CD4-positive, alpha-beta memory T cell (primary cell): ENCODE data around the gene ENTR1. TPM values are rescaled to one million over a fixed set of nuclear protein-coding genes. Genes with fewer than 3 reads are reported as not detected.
A peak's percentile ranks its signal among the peaks of the same experiment; 100 is the strongest.

ENCODE experiments used
- CTCF ChIA-PET: fragments of 350-600 bp; sonication (Branson Sonifier 250); formaldehyde crosslinking; loops from one replicate; lab custom pipeline; 2021; ENCODE audit warnings: inconsistent platforms; ENCODE audit not compliant: partially characterized antibody; lab: Charles Lee
- POLR2A ChIA-PET: fragments of 350-600 bp; sonication (Branson Sonifier 250); formaldehyde crosslinking; loops from one replicate; lab custom pipeline; 2021; ENCODE audit not compliant: partially characterized antibody; lab: Charles Lee
- DNase-seq, 5 donors: peaks; one replicate each; pipeline versions ENCODE4 v3.0.0 to v3.0.0-alpha.2; 2020 to 2022; ENCODE audit warnings: mixed read lengths in 1 of 5
- H3K27ac ChIP-seq: one replicate; pipeline ENCODE4 v1.7.0; 2013; ENCODE audit warnings: low read depth, low read length
- H3K27me3 ChIP-seq: 2 replicates; pipeline ENCODE4 v1.7.0; 2013; ENCODE audit warnings: mild to moderate bottlenecking, low read length, moderate library complexity; ENCODE audit not compliant: insufficient read depth
- H3K36me3 ChIP-seq: 2 replicates; pipeline ENCODE4 v1.7.0; 2013; ENCODE audit warnings: mild to moderate bottlenecking, low read length, moderate library complexity; ENCODE audit not compliant: insufficient read depth
- H3K4me1 ChIP-seq: 2 replicates; pipeline ENCODE4 v1.7.0; 2013; ENCODE audit warnings: mild to moderate bottlenecking, low read length, moderate library complexity; ENCODE audit not compliant: insufficient read depth
- H3K4me3 ChIP-seq, 2 donors: one replicate each; pipeline ENCODE4 v1.7.0; 2013; ENCODE audit warnings: low read length in 2 of 2, mild to moderate bottlenecking in 1 of 2
- H3K9me3 ChIP-seq, 2 donors: one replicate each; pipeline ENCODE4 v1.7.0; 2013; ENCODE audit warnings: low read length in 2 of 2, control low read depth in 1 of 2; ENCODE audit not compliant: control insufficient read depth in 1 of 2
- H3K27ac Mint-ChIP-seq, 7 donors: one replicate each; pipeline ENCODE4 v1.8.0; 2020 to 2021; ENCODE audit warnings: mixed read lengths in 7 of 7, mild to moderate bottlenecking in 6 of 7, inconsistent platforms in 3 of 7, moderate library complexity in 3 of 7
- H3K27me3 Mint-ChIP-seq, 2 donors: one replicate each; pipeline ENCODE4 v1.8.0; 2020 to 2021; ENCODE audit warnings: mixed read lengths in 2 of 2
- H3K36me3 Mint-ChIP-seq, 2 donors: one replicate each; pipeline ENCODE4 v1.8.0; 2020 to 2021; ENCODE audit warnings: mixed read lengths in 2 of 2, inconsistent platforms in 1 of 2, mild to moderate bottlenecking in 1 of 2
- H3K4me1 Mint-ChIP-seq, 4 donors: one replicate each; pipeline ENCODE4 v1.8.0; 2020 to 2021; ENCODE audit warnings: mixed read lengths in 4 of 4, mild to moderate bottlenecking in 1 of 4
- H3K4me3 Mint-ChIP-seq, 8 donors: one replicate each; pipeline ENCODE4 v1.8.0; 2020 to 2021; ENCODE audit warnings: mixed read lengths in 8 of 8, mild to moderate bottlenecking in 7 of 8, moderate library complexity in 6 of 8, inconsistent platforms in 3 of 8
- H3K9me3 Mint-ChIP-seq, 8 donors: one replicate each; pipeline ENCODE4 v1.8.0; 2020 to 2021; ENCODE audit warnings: mixed read lengths in 8 of 8, mild to moderate bottlenecking in 5 of 8, inconsistent platforms in 3 of 8, moderate library complexity in 1 of 8
- intact Hi-C: fragments of 100-400 bp; cut with micrococcal nuclease; formaldehyde crosslinking; loops from one replicate; pipeline ENCODE4 v1.15.1; 2023
- polyA plus RNA-seq, 2 donors: library from polyadenylated mRNA; unstranded; fragments of 300-500 nt; fragmentation: Illumina TruSeq; gene quantifications; one replicate each; pipeline ENCODE4 v1.2.3, GENCODE V29; 2021
- total RNA-seq, 2 experiments: library from RNA; stranded (reverse); gene quantifications; one replicate each; pipeline ENCODE4 v1.2.3, GENCODE V29; 2021

ENTR1 gene
- total and polyA plus RNA-seq, 4 experiments from 2014 or later = 8.3 to 85.9 (median 47.8) TPM

GRCh38 chr9:136361754-136362449 is 48.5 kb downstream of the ENTR1 start:
- H3K9me3 ChIP-seq = no peaks in the 10 kb centered on the region
- H3K27ac ChIP-seq = no peak overlapping the region
- no peak for DNase-seq
- H3K4me1 ChIP-seq = peaks cover 14% of the 10 kb centered on the region
- H3K27ac Mint-ChIP-seq = peak overlapping the region in 2 of 7 donors; percentile 12 to 81
- ChIA-PET POLR2A (interaction anchor here (2.0 to 2.8 kb wide), 2 partner anchors 34 to 38 kb away, joined by 6 to 27 read pairs; partner anchors contain the start of genes GPSM1 and SNAPC4), CTCF (interaction anchor here (1.3 kb wide), 1 partner anchor 78 kb away, joined by 3 read pairs; no protein-coding TSS in a partner anchor)
- no peaks in the 10 kb centered on the region for H3K27me3 ChIP-seq
- H3K27me3 Mint-ChIP-seq = no peaks in the 10 kb centered on the region
- H3K36me3 Mint-ChIP-seq = peaks cover 0 to 16% of the 10 kb centered on the region in 2 donors
- peaks cover 0 to 2% (median 0%) of the 10 kb centered on the region in 8 donors for H3K9me3 Mint-ChIP-seq
- H3K4me3 Mint-ChIP-seq = peak overlapping the region in 2 of 8 donors; percentile 15 to 69
- intact Hi-C loops = no loop called here
- no peaks in the 10 kb centered on the region for H3K36me3 ChIP-seq
- peaks cover 0 to 9% (median 0%) of the 10 kb centered on the region in 4 donors for H3K4me1 Mint-ChIP-seq
- no peak overlapping the region for H3K4me3 ChIP-seq

DNA sequence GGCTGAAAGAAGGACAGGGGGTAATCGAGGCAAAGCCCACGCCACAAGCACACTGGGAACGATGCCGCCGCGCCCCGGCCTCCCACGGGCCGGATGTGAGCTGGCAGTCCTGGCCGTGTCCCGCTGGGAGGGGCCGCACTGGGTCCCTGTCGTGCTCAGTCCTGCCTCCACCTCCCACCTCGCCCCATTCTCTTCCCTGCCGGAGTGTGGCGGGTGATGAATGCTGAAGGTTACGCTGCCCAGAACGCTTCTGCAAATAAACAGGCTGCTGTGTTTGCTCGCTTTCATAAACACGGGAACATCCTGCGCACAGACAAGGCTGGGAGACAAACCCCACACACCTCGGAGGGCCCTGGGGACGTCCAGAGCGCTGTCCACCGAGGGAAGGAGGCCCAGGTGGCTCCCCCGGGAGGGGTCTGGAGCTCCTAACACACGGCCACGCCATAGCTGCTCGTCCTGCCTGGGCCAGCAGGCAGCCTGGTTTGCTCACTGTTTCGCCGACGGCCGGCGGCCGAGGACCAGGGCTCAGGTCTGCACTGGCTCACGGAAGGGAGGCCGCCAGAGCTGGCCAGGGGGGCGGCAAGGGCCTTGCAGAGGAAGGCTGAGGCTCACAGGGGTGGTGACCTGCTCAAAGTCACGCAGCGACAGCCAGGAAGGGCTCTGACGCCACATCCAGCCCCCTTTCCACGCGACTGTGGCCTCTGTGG is 49.2 kb downstream of the ENTR1 start:
- intact Hi-C loops = no loop called here
- no peak overlapping the region for H3K4me3 Mint-ChIP-seq
- H3K36me3 Mint-ChIP-seq = peaks cover 0 to 16% of the 10 kb centered on the region in 2 donors

GRCh38 chr9:136359774-136360718 is 50.4 kb downstream of the ENTR1 start:
- intact Hi-C loops = no loop called here
- ChIA-PET POLR2A (no interaction called here), CTCF (no interaction called here)
- Mint-ChIP-seq H3K27ac (no peak overlapping the region), H3K27me3 (no peaks in the 10 kb centered on the region), H3K4me3 (no peak overlapping the region), H3K36me3 (peaks cover 0 to 16% of the 10 kb centered on the region in 2 donors), H3K4me1 (peaks cover 0 to 9% (median 2%) of the 10 kb centered on the region in 4 donors), H3K9me3 (no peaks in the 10 kb centered on the region)
- Histone ChIP-seq H3K4me1 (peaks cover 14% of the 10 kb centered on the region), H3K36me3 (no peaks in the 10 kb centered on the region), H3K4me3 (no peak overlapping the region), H3K27ac (no peak overlapping the region), H3K27me3 (no peaks in the 10 kb centered on the region), H3K9me3 (no peaks in the 10 kb centered on the region)
- DNase-seq = no peak

More for the DNA sequence above, 49.2 kb downstream of the ENTR1 start:
- Mint-ChIP-seq H3K9me3 (peaks cover 0 to 2% (median 0%) of the 10 kb centered on the region in 8 donors), H3K27me3 (no peaks in the 10 kb centered on the region), H3K27ac (peak overlapping the region in 1 of 7 donors; percentile 12), H3K4me1 (peaks cover 0 to 9% (median 2%) of the 10 kb centered on the region in 4 donors)
- ChIA-PET POLR2A (no interaction called here), CTCF (no interaction called here)
- no peaks in the 10 kb centered on the region for H3K9me3 ChIP-seq
- DNase-seq = no peak
- H3K27me3 ChIP-seq = no peaks in the 10 kb centered on the region
- no peak overlapping the region for H3K27ac ChIP-seq
- no peak overlapping the region for H3K4me3 ChIP-seq
- H3K36me3 ChIP-seq = no peaks in the 10 kb centered on the region
- peaks cover 14% of the 10 kb centered on the region for H3K4me1 ChIP-seq

GRCh38 chr9:136358888-136359287 is 51.5 kb downstream of the ENTR1 start:
- no peak for DNase-seq
- Histone ChIP-seq H3K27me3 (no peaks in the 10 kb centered on the region), H3K4me3 (no peak overlapping the region), H3K36me3 (no peaks in the 10 kb centered on the region), H3K9me3 (no peaks in the 10 kb centered on the region), H3K4me1 (peaks cover 8% of the 10 kb centered on the region), H3K27ac (no peak overlapping the region)
- CTCF ChIA-PET = no interaction called here
- intact Hi-C loops = no loop called here
- Mint-ChIP-seq H3K4me3 (no peak overlapping the region), H3K36me3 (peaks cover 0 to 16% of the 10 kb centered on the region in 2 donors), H3K4me1 (peaks cover 0 to 9% (median 2%) of the 10 kb centered on the region in 4 donors), H3K27me3 (no peaks in the 10 kb centered on the region), H3K9me3 (no peaks in the 10 kb centered on the region), H3K27ac (no peak overlapping the region)
- POLR2A ChIA-PET = no interaction called here

GRCh38 chr9:136358016-136358415 is 52.4 kb downstream of the ENTR1 start:
- Histone ChIP-seq H3K4me3 (no peak overlapping the region), H3K36me3 (no peaks in the 10 kb centered on the region), H3K9me3 (no peaks in the 10 kb centered on the region), H3K27me3 (no peaks in the 10 kb centered on the region), H3K4me1 (peaks cover 6% of the 10 kb centered on the region), H3K27ac (no peak overlapping the region)
- Mint-ChIP-seq H3K9me3 (no peaks in the 10 kb centered on the region), H3K36me3 (peaks cover 0 to 15% of the 10 kb centered on the region in 2 donors), H3K4me3 (no peak overlapping the region), H3K27ac (no peak overlapping the region), H3K27me3 (no peaks in the 10 kb centered on the region), H3K4me1 (peaks cover 0 to 7% (median 2%) of the 10 kb centered on the region in 4 donors)
- intact Hi-C loops = no loop called here
- ChIA-PET POLR2A (no interaction called here), CTCF (no interaction called here)
- DNase-seq = no peak

DNA sequence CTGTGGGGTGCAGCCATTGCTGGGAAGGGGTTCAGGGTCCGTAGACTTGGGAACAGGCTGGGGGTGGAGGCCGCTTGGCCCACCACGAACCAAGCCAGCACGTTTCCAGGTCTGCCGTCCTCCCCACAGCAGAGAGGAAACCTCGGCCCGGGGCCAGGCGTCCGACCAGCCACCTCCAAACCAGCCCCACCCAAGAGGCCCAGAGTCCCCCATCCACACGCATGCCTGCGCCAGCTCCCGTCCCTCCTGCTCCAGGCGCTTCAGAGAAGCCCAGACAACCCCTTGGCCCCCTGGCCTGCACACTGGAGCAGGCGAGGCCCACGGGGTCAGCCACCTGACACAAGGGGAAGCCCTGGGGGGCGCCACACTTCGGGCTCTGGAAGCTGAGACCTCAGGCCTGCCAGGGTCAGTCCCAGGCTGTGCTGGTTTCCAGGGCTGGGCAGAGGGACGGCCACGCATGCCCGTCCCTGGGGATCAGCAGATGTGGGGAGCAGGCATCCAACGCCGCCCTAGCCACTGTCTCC is 53.1 kb downstream of the ENTR1 start:
- no peak for DNase-seq
- Histone ChIP-seq H3K27ac (no peak overlapping the region), H3K4me3 (no peak overlapping the region), H3K36me3 (no peaks in the 10 kb centered on the region), H3K9me3 (no peaks in the 10 kb centered on the region), H3K4me1 (no peaks in the 10 kb centered on the region), H3K27me3 (no peaks in the 10 kb centered on the region)
- CTCF ChIA-PET = no interaction called here
- Mint-ChIP-seq H3K9me3 (no peaks in the 10 kb centered on the region), H3K4me1 (peaks cover 0 to 4% (median 0%) of the 10 kb centered on the region in 4 donors), H3K36me3 (peaks cover 0 to 9% of the 10 kb centered on the region in 2 donors), H3K27ac (no peak overlapping the region), H3K27me3 (no peaks in the 10 kb centered on the region), H3K4me3 (no peak overlapping the region)
- POLR2A ChIA-PET = no interaction called here
- intact Hi-C loops = no loop called here
